GM12891 (cell line): ENCODE results near the gene NAALADL1.

Experiments used
- DNase-seq: peaks from one replicate; pipeline ENCODE4 v3.0.0; 2011; ENCODE audit warnings: low spot score; ENCODE audit not compliant: insufficient read length
- FAIRE-seq: peaks from 2 replicates; lab custom pipeline; 2011; peaks lifted over from hg19 to GRCh38; lab: Jason Lieb, UNC
- PAX5 ChIP-seq: IDR thresholded peaks from 2 replicates; pipeline ENCODE4 v1.6.1; 2011; ENCODE audit warnings: low read length, moderate library complexity, mild to moderate bottlenecking; ENCODE audit not compliant: insufficient read depth, severe bottlenecking
- POLR2A ChIP-seq: IDR thresholded peaks from 2 replicates; pipeline ENCODE4 v1.6.1; 2011; ENCODE audit warnings: low read depth, low read length, control low read depth
- POLR2AphosphoS5 ChIP-seq: IDR thresholded peaks from 2 replicates; pipeline ENCODE4 v1.6.1; 2011; ENCODE audit warnings: low read depth, low read length, control low read depth
- POU2F2 ChIP-seq: IDR thresholded peaks from 2 replicates; pipeline ENCODE4 v1.6.1; 2011; ENCODE audit warnings: low read depth, mild to moderate bottlenecking, control low read depth, low read length, moderate library complexity
- SPI1 ChIP-seq: IDR thresholded peaks from 2 replicates; pipeline ENCODE4 v1.6.1; 2011; ENCODE audit warnings: low read depth, low read length, control low read depth
- TAF1 ChIP-seq: IDR thresholded peaks from 2 replicates; pipeline ENCODE4 v1.6.1; 2011; ENCODE audit warnings: low read depth, low read length, control low read depth

The NAALADL1 gene

DNA sequence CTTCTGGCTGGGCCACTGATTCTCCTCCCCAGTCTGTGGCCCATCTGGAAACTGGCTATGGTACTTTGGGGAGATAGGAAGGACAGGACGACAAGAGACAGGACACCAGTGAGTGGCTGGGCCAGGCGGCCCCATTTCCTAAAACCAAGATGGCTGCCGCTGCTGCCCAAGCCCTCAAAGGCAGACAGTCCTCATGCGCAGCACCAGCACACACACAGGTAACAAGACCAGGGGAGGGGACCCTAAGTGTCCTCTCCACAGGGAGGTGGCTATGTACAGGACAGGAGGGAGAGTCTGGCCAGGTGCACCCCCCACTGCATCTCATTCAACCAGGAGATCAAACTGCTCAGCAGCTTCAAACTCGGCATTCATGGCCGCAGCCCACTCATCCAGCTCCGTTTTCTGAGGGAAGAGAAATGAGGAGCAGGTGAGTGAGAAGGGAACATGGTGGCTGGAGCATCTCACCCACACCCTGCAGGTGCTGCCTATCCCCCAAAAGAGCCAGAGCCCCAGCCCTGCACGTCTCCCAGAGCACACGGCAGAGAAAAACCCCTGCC lies 20.5 kb upstream of the NAALADL1 start:
- TF ChIP-seq PAX5 (no peak), POLR2A (no peak), SPI1 (no peak), POLR2AphosphoS5 (no peak), POU2F2 (no peak), TAF1 (no peak)
- DNase-seq: no peak
- FAIRE-seq: no peak

DNA sequence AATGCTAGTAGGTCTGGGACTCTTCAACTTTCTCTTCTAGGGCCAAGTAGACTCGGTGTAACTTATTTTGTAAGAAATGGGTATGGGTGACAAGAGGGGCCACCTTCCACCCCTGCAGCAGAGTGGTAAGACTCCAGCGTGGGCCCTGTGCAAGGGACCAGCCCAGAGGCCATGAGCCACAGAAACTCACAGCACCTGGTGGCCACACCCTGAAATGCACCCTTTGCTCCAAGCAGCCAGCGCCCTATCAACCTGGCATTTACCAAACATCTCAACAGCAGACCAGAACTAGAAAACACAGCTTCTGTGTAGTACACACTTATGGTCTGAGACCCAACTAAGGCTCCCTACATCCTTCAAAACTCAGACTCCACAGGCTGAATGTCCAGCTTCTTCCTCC lies 19.8 kb upstream of the NAALADL1 start:
- FAIRE-seq: peak; percentile 90
- DNase-seq: peak; percentile 64
- no peak for TF ChIP-seq POLR2AphosphoS5
- peak; percentile 45; the same call in 1 of the 2 replicates for TF ChIP-seq POLR2A

DNA sequence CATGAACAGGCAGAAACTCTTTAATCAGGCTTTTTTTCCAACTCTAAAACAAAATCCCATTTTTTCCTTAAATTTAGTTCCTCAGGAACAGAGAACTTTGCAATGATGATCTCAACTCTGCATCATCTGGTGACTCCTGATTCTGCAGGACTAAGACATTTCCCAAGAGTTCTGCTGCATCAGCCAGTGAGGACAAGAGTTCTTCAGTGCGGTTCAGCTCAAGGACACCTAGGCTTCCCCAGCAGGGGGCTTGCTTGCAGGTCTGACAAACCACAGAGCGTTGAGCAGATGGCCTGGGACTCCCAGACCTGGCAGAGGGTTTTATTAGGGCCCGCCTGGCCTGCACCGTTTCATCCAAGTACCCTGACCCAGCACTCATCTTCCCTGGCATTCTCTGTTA lies 19.1 kb upstream of the NAALADL1 start:
- DNase-seq (no peak), FAIRE-seq (no peak)
- no peak for TF ChIP-seq SPI1
- TF ChIP-seq POLR2AphosphoS5: no peak
- no peak for TF ChIP-seq PAX5
- no peak for TF ChIP-seq POU2F2
- TF ChIP-seq POLR2A: no peak
- TF ChIP-seq TAF1: no peak

DNA sequence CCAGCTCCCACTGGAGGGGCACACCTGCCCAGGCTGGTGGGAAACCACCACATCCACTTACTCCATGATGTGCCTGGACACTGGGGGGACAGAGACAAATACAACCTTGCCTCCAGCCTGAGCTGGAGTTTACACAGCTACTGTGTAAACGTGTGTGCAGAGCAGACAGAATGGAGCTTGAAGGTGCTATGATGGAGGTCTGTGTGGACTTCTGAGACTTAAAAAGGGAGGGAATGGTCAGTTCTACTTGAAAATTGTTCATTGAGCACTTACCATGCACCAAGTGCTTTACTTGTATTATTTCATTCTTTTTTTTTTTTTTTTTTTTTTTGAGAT lies 14.2 kb upstream of the NAALADL1 start:
- DNase-seq (no peak), FAIRE-seq (no peak)
- TF ChIP-seq POU2F2 (no peak), POLR2AphosphoS5 (no peak), TAF1 (no peak), PAX5 (no peak), SPI1 (no peak), POLR2A (no peak)

DNA sequence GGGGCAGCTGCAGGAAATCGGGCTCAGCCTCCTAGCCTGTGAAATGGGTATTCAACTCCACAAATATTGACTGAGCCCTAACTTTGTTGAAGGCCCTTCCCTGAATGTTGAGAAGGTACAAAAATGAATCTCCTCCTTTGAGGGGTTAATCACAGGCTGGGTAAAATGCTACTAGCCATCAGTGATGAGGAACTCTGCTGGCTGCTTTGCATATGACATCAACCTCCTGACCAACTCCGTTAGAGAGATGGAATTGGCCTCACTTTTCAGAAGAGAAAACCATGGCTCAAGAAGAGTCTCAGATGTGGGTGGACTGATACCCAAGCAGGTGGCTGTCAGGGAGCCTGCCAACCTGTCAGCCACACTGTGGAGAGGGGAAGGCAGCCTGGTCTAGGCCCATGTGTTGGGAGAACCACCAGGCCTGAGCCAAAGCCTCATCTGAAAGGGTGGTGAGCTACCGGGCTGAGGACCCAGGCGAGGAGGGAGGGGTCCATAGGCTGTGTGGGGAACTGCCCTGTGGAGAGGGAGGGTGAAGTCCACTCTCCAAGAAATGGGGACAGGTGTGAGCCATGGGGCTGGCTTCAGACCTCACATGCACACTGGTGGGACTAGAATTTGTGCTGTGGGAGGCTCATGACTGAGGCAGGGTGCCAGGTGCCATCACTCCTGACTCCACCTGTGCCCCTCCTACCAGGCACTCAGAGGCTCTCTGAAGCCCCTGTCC lies 13.7 kb upstream of the NAALADL1 start:
- FAIRE-seq (peak; percentile 69), DNase-seq (no peak)
- TF ChIP-seq SPI1 (peak; percentile 37), POU2F2 (peak; percentile 93; the same call in 1 of the 2 replicates), POLR2A (no peak)

DNA sequence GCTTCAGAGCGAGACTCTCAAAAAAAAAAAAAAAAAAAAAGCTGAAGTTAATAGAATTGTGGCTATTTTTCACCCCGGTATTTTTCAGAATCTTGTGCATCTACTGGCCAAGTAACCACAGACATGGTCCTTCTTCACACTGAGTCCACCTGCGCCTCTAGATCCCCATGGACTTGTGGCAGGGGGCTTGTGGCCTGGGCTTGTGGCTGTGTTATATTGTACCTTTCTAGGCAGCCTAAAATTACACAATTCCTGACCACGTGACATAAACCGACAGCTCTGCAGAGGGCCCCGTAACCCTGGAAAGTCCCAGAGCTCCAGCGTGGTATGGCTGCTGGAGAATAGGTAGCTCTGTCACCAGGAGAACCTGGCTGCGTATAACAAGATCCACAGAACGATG lies 10.9 kb upstream of the NAALADL1 start:
- FAIRE-seq: peak; percentile 70

DNA sequence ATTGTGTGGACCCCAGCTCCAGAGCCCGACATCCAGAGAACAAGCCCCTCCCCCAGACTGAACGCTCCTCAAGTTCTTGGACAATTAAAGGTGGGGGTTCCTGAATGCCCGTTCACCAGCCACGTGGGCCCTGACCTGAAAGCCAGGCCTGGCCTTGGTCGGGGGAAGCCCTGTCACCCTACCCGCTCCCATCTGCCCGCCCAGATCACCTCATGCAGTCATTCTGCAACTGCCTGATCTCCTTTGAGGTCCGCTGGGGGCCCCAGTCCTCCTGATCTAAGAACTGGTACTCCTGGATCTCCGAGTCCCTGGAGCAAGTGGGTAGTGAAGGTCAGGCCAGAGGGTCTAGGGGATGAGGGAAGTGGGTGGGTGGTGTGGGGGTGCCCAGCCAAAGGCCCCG lies 9.1 kb upstream of the NAALADL1 start:
- FAIRE-seq (no peak), DNase-seq (no peak)
- TF ChIP-seq TAF1: no peak
- TF ChIP-seq POU2F2: no peak
- no peak for TF ChIP-seq POLR2A
- no peak for TF ChIP-seq POLR2AphosphoS5
- no peak for TF ChIP-seq SPI1

More for the DNA sequence above, 10.9 kb upstream of the NAALADL1 start:
- TF ChIP-seq POLR2A (no peak), POU2F2 (no peak), TAF1 (no peak), SPI1 (no peak), POLR2AphosphoS5 (no peak), PAX5 (no peak)
- DNase-seq: no peak

DNA sequence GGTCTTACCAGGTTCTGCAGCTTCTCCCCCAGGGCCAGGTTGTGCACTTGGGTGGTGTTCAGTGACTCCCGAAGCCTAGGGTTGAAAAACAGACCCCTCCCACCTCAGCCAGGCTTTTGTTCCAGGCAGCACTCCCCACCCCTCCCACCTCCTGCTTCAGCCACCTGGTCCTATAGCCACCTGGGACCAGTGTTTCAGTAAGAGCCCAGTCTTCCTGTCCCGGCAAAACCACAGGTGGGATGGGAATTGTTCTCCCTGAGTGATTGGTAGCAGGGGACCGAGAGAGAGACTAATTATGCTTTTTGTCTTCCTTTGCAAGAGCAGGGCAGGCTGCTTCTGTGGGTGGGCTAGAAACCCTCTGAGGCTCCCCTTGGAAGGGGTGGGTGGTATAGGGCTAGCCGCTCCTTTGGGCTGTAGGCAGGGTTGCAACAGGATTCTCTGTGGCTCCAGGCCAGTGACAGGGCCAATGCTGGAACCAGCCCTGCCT lies 8.5 kb upstream of the NAALADL1 start:
- FAIRE-seq (no peak), DNase-seq (no peak)
- TF ChIP-seq POU2F2 (no peak), POLR2AphosphoS5 (no peak), TAF1 (no peak), POLR2A (no peak), SPI1 (no peak), PAX5 (no peak)

DNA sequence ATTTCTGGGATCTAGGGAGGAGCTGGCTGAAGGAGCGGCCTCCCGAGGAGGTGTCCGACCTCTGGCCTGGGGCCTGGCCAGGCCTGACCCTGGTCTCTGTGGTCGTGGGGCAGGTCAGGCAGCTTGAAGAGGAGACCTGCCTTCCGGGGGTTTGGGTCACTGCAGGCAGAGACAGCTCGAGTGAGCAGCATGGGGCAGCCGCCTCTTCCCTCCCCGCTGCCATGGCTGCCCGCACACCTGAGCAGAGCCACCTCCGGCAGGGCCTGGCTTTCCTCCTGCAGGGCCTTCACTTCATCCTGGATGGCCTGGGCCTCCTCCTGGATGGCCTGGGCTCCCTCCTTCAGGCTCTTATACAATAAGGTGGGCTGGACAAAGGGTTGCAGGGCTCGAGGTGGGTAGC lies 8.0 kb upstream of the NAALADL1 start:
- DNase-seq (no peak), FAIRE-seq (no peak)
- TF ChIP-seq POU2F2: no peak
- TF ChIP-seq PAX5: no peak
- TF ChIP-seq POLR2AphosphoS5: no peak
- no peak for TF ChIP-seq POLR2A

DNA sequence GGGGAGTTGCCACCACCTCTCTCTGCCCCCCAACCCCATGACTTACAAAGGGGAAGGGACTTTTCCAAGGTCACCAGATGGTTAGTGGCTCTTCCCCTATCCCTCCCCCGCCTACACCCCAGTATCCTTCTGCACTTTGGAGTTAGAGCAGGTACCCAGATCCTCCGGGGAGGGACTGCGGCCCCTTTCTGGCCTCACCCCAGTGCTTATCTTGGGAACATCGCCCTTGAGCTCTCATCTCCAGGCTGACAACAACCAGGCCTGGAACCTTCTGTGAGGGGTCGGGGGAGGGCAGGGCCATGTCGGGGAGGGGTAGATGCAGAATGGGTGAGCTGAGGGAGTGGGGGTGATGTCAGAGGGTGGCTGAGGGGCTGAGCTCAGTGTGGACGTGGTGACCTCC lies 7.5 kb upstream of the NAALADL1 start:
- no peak for FAIRE-seq
- DNase-seq: no peak
- no peak for TF ChIP-seq POU2F2
- TF ChIP-seq POLR2A: no peak
- no peak for TF ChIP-seq TAF1
- no peak for TF ChIP-seq SPI1
- no peak for TF ChIP-seq POLR2AphosphoS5
- TF ChIP-seq PAX5: no peak
